T-helper 1 cell treated with Interleukin-12 subunit alpha and Interleukin-12 subunit beta and Interleukin-4 antibody, amounts not matched to agents 30 μg/mL and 1 μg/mL, for 36 hours (primary cell): ENCODE measurements around the gene GSDMA.
"Not testable (repeated sequence)": the region's sequence is repeated elsewhere in the genome, so short reads cannot be mapped to it uniquely, and the experiment has no call there.

ENCODE experiments used
- H3K27ac Mint-ChIP-seq: one replicate; pipeline ENCODE4 v1.8.0; 2021; ENCODE audit warnings: mild to moderate bottlenecking, mixed read lengths
- H3K27me3 Mint-ChIP-seq: one replicate; pipeline ENCODE4 v1.8.0; 2021; ENCODE audit warnings: low read depth, mixed read lengths
- H3K36me3 Mint-ChIP-seq: one replicate; pipeline ENCODE4 v1.8.0; 2021; ENCODE audit warnings: low read depth, mixed read lengths
- H3K4me1 Mint-ChIP-seq: one replicate; pipeline ENCODE4 v1.8.0; 2021; ENCODE audit warnings: low read depth, mixed read lengths
- H3K4me3 Mint-ChIP-seq: one replicate; pipeline ENCODE4 v1.8.0; 2021; ENCODE audit warnings: mild to moderate bottlenecking, moderate library complexity, mixed read lengths
- H3K9me3 Mint-ChIP-seq: one replicate; pipeline ENCODE4 v1.8.0; 2021; ENCODE audit warnings: mixed read lengths

The GSDMA gene

GRCh38 chr17:39939588-39940419, 23.0 kb upstream of the GSDMA start:
- Mint-ChIP-seq H3K27ac (peak overlapping the region; percentile 98), H3K36me3 (no peaks in the 10 kb centered on the region), H3K4me1 (peaks cover 25% of the 10 kb centered on the region), H3K9me3 (no peaks in the 10 kb centered on the region), H3K4me3 (peak overlapping the region; percentile 57), H3K27me3 (no peaks in the 10 kb centered on the region)

- H3K4me3 Mint-ChIP-seq = no peak overlapping the region
- no peak overlapping the region for H3K27ac Mint-ChIP-seq
- H3K4me1 Mint-ChIP-seq = peaks cover 33% of the 10 kb centered on the region
- H3K36me3 Mint-ChIP-seq = no peaks in the 10 kb centered on the region
- no peaks in the 10 kb centered on the region for H3K27me3 Mint-ChIP-seq
- no peaks in the 10 kb centered on the region for H3K9me3 Mint-ChIP-seq
Observed at GRCh38 chr17:39943702-39944392, 19.0 kb upstream of the GSDMA start.

- Mint-ChIP-seq H3K27me3 (no peaks in the 10 kb centered on the region), H3K9me3 (no peaks in the 10 kb centered on the region), H3K36me3 (no peaks in the 10 kb centered on the region), H3K4me1 (peaks cover 31% of the 10 kb centered on the region), H3K27ac (no peak overlapping the region), H3K4me3 (no peak overlapping the region)
Observed at GRCh38 chr17:39944393-39944711, 18.5 kb upstream of the GSDMA start.

GRCh38 chr17:39946551-39947330, 16.1 kb upstream of the GSDMA start:
- Mint-ChIP-seq H3K36me3 (no peaks in the 10 kb centered on the region), H3K4me1 (peaks cover 15% of the 10 kb centered on the region), H3K9me3 (no peaks in the 10 kb centered on the region), H3K27ac (no peak overlapping the region), H3K4me3 (no peak overlapping the region), H3K27me3 (no peaks in the 10 kb centered on the region)

GRCh38 chr17:39948489-39948828, 14.3 kb upstream of the GSDMA start:
- H3K4me3 Mint-ChIP-seq, H3K27me3 Mint-ChIP-seq, H3K9me3 Mint-ChIP-seq, H3K36me3 Mint-ChIP-seq: not testable (repeated sequence)
- Mint-ChIP-seq H3K27ac (peak overlapping the region; percentile 65), H3K4me1 (peaks cover 24% of the 10 kb centered on the region)

- H3K27ac Mint-ChIP-seq = peak overlapping the region; percentile 65
- H3K9me3 Mint-ChIP-seq = no peaks in the 10 kb centered on the region
- H3K4me3 Mint-ChIP-seq = no peak overlapping the region
- no peaks in the 10 kb centered on the region for H3K27me3 Mint-ChIP-seq
- peaks cover 27% of the 10 kb centered on the region for H3K4me1 Mint-ChIP-seq
- H3K36me3 Mint-ChIP-seq = no peaks in the 10 kb centered on the region
Observed at GRCh38 chr17:39949028-39949427, 13.8 kb upstream of the GSDMA start.

GRCh38 chr17:39950871-39951348, 11.9 kb upstream of the GSDMA start:
- Mint-ChIP-seq H3K9me3 (no peaks in the 10 kb centered on the region), H3K4me3 (no peak overlapping the region), H3K27me3 (peaks cover 4% of the 10 kb centered on the region), H3K4me1 (peaks cover 32% of the 10 kb centered on the region), H3K27ac (no peak overlapping the region), H3K36me3 (no peaks in the 10 kb centered on the region)

- Mint-ChIP-seq H3K4me3 (peak overlapping the region; percentile 54), H3K27ac (no peak overlapping the region), H3K36me3 (no peaks in the 10 kb centered on the region), H3K27me3 (peaks cover 4% of the 10 kb centered on the region), H3K4me1 (peaks cover 32% of the 10 kb centered on the region), H3K9me3 (no peaks in the 10 kb centered on the region)
Observed at GRCh38 chr17:39951924-39952679, 10.7 kb upstream of the GSDMA start.

GRCh38 chr17:39952680-39953470, 9.9 kb upstream of the GSDMA start:
- no peaks in the 10 kb centered on the region for H3K36me3 Mint-ChIP-seq

GRCh38 chr17:39953471-39953888, 9.3 kb upstream of the GSDMA start:
- Mint-ChIP-seq H3K4me1 (peaks cover 29% of the 10 kb centered on the region), H3K27me3 (peaks cover 4% of the 10 kb centered on the region)

More at GRCh38 chr17:39952680-39953470, 9.9 kb upstream of the GSDMA start:
- peak overlapping the region; percentile 81 for H3K4me3 Mint-ChIP-seq
- no peaks in the 10 kb centered on the region for H3K9me3 Mint-ChIP-seq
- H3K27me3 Mint-ChIP-seq = peaks cover 4% of the 10 kb centered on the region
- peak overlapping the region; percentile 81 for H3K27ac Mint-ChIP-seq
- peaks cover 33% of the 10 kb centered on the region for H3K4me1 Mint-ChIP-seq

GRCh38 chr17:39954876-39955275, 7.9 kb upstream of the GSDMA start:
- Mint-ChIP-seq H3K9me3 (no peaks in the 10 kb centered on the region), H3K4me3 (no peak overlapping the region), H3K27ac (no peak overlapping the region), H3K36me3 (no peaks in the 10 kb centered on the region), H3K27me3 (peaks cover 4% of the 10 kb centered on the region), H3K4me1 (peaks cover 28% of the 10 kb centered on the region)

More at GRCh38 chr17:39953471-39953888, 9.3 kb upstream of the GSDMA start:
- Mint-ChIP-seq H3K9me3 (no peaks in the 10 kb centered on the region), H3K4me3 (peak overlapping the region; percentile 81), H3K36me3 (no peaks in the 10 kb centered on the region), H3K27ac (peak overlapping the region; percentile 81)

- Mint-ChIP-seq H3K27me3 (peaks cover 4% of the 10 kb centered on the region), H3K9me3 (no peaks in the 10 kb centered on the region), H3K4me1 (peaks cover 28% of the 10 kb centered on the region), H3K4me3 (no peak overlapping the region), H3K27ac (no peak overlapping the region), H3K36me3 (no peaks in the 10 kb centered on the region)
Observed at GRCh38 chr17:39955726-39956225, 7.0 kb upstream of the GSDMA start.

- Mint-ChIP-seq H3K4me3 (no peak overlapping the region), H3K36me3 (peaks cover 3% of the 10 kb centered on the region)
Observed at GRCh38 chr17:39960524-39961041, 2.2 kb upstream of the GSDMA start.

More at GRCh38 chr17:39960524-39961041, 2.2 kb upstream of the GSDMA start:
- Mint-ChIP-seq H3K27ac (no peak overlapping the region), H3K27me3 (peaks cover 7% of the 10 kb centered on the region), H3K9me3 (no peaks in the 10 kb centered on the region), H3K4me1 (peaks cover 32% of the 10 kb centered on the region)
